ENCODE data around the gene PLXNA4. TPM values are rescaled to one million over a fixed set of nuclear protein-coding genes. Genes with fewer than 3 reads are reported as not detected.

Gene PLXNA4
- total RNA-seq, 1 donor from 2014 or later: 3.3 TPM

- peaks cover 1% of the 10 kb centered on the region for H3K9me3 Mint-ChIP-seq (ENCODE audit: unreplicated experiment)
- Histone ChIP-seq H3K4me2 (ENCODE audit: low read length) (no peak overlapping the region), H3K79me2 (ENCODE audit: insufficient read depth, low read length) (no peaks in the 10 kb centered on the region), H3K27me3 (ENCODE audit: insufficient read depth, low read length) (no peaks in the 10 kb centered on the region), H4K20me1 (ENCODE audit: insufficient read depth, low read length) (no peaks in the 10 kb centered on the region), H3K4me1 (ENCODE audit: insufficient read depth, low read length) (peaks cover 3% of the 10 kb centered on the region), H3K9ac (ENCODE audit: low read length) (no peak overlapping the region), H3K36me3 (ENCODE audit: insufficient read depth, low read length) (no peaks in the 10 kb centered on the region), H3K9me3 (ENCODE audit: insufficient read depth, low read depth, low read length) (no peaks in the 10 kb centered on the region), H3K4me3 (ENCODE audit: insufficient read depth, low read depth, low read length) (no peak overlapping the region), H3K27ac (ENCODE audit: low read depth, low read length) (no peak overlapping the region), H2AFZ (ENCODE audit: low read depth, low read length) (no peak overlapping the region)
- H3K27me3 Mint-ChIP-seq (ENCODE audit: low read depth, unreplicated experiment): peaks cover 63% of the 10 kb centered on the region
- no peak for DNase-seq (ENCODE audit: low read depth)
- H3K27ac Mint-ChIP-seq (ENCODE audit: unreplicated experiment): no peak overlapping the region
- TF ChIP-seq CTCF (IDR thresholded peaks at IDR 0.05; ENCODE audit: insufficient read depth, low read depth, low read length) (no peak), EZH2 (IDR thresholded peaks at IDR 0.05; ENCODE audit: insufficient read depth, low read length) (no peak)
- no peak overlapping the region for H3K4me3 Mint-ChIP-seq (ENCODE audit: unreplicated experiment)
- no peak for FAIRE-seq
- no peaks in the 10 kb centered on the region for H3K4me1 Mint-ChIP-seq (ENCODE audit: low read depth, unreplicated experiment)
- no peaks in the 10 kb centered on the region for H3K36me3 Mint-ChIP-seq (ENCODE audit: low read depth, unreplicated experiment)
Measured at GRCh38 chr7:132504852-132505251, 71.4 kb downstream of the PLXNA4 start.

GRCh38 chr7:132504071-132504470, 72.2 kb downstream of the PLXNA4 start:
- H3K4me1 Mint-ChIP-seq (ENCODE audit: low read depth, unreplicated experiment): no peaks in the 10 kb centered on the region
- H3K27me3 Mint-ChIP-seq (ENCODE audit: low read depth, unreplicated experiment): peaks cover 65% of the 10 kb centered on the region
- Histone ChIP-seq H3K4me3 (ENCODE audit: insufficient read depth, low read depth, low read length) (no peak overlapping the region), H3K79me2 (ENCODE audit: insufficient read depth, low read length) (no peaks in the 10 kb centered on the region), H2AFZ (ENCODE audit: low read depth, low read length) (no peak overlapping the region), H3K9me3 (ENCODE audit: insufficient read depth, low read depth, low read length) (no peaks in the 10 kb centered on the region), H3K9ac (ENCODE audit: low read length) (no peak overlapping the region), H3K36me3 (ENCODE audit: insufficient read depth, low read length) (no peaks in the 10 kb centered on the region), H3K4me1 (ENCODE audit: insufficient read depth, low read length) (peaks cover 3% of the 10 kb centered on the region), H3K4me2 (ENCODE audit: low read length) (no peak overlapping the region), H3K27me3 (ENCODE audit: insufficient read depth, low read length) (no peaks in the 10 kb centered on the region), H4K20me1 (ENCODE audit: insufficient read depth, low read length) (no peaks in the 10 kb centered on the region), H3K27ac (ENCODE audit: low read depth, low read length) (no peak overlapping the region)
- DNase-seq (ENCODE audit: low read depth) (no peak), FAIRE-seq (no peak)
- H3K36me3 Mint-ChIP-seq (ENCODE audit: low read depth, unreplicated experiment): no peaks in the 10 kb centered on the region
- H3K9me3 Mint-ChIP-seq (ENCODE audit: unreplicated experiment): peaks cover 1% of the 10 kb centered on the region
- H3K27ac Mint-ChIP-seq (ENCODE audit: unreplicated experiment): no peak overlapping the region
- H3K4me3 Mint-ChIP-seq (ENCODE audit: unreplicated experiment): no peak overlapping the region
- no peak for TF ChIP-seq EZH2 (IDR thresholded peaks at IDR 0.05; ENCODE audit: insufficient read depth, low read length)
- TF ChIP-seq CTCF (IDR thresholded peaks at IDR 0.05; ENCODE audit: insufficient read depth, low read depth, low read length): no peak

DNA sequence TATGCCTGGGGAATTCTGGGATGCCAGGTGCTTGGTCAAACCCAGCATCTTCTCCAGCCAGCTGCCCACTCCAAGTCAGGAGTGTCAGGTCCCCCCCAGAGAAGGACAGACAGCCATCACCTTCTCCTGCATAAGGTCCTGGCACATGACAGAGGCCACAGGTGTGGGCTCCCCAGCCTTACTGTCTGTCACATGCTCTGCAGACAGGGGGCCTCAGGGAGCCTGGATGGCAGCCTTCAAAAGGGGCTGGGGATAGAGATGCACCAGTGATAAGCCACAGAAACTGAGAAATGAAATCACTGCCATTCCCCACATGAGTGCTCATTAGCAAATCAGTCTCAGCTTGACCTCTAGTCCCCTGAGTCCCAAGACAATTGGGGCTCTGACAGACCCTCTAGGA, 72.9 kb downstream of the PLXNA4 start:
- Mint-ChIP-seq H3K4me1 (ENCODE audit: low read depth, unreplicated experiment) (no peaks in the 10 kb centered on the region), H3K9me3 (ENCODE audit: unreplicated experiment) (peaks cover 1% of the 10 kb centered on the region), H3K27ac (ENCODE audit: unreplicated experiment) (no peak overlapping the region), H3K27me3 (ENCODE audit: low read depth, unreplicated experiment) (peaks cover 71% of the 10 kb centered on the region), H3K36me3 (ENCODE audit: low read depth, unreplicated experiment) (no peaks in the 10 kb centered on the region), H3K4me3 (ENCODE audit: unreplicated experiment) (no peak overlapping the region)
- Histone ChIP-seq H3K4me2 (ENCODE audit: low read length) (no peak overlapping the region), H3K36me3 (ENCODE audit: insufficient read depth, low read length) (no peaks in the 10 kb centered on the region), H3K4me1 (ENCODE audit: insufficient read depth, low read length) (peaks cover 3% of the 10 kb centered on the region), H3K4me3 (ENCODE audit: insufficient read depth, low read depth, low read length) (no peak overlapping the region), H4K20me1 (ENCODE audit: insufficient read depth, low read length) (no peaks in the 10 kb centered on the region), H3K27ac (ENCODE audit: low read depth, low read length) (no peak overlapping the region), H2AFZ (ENCODE audit: low read depth, low read length) (no peak overlapping the region), H3K27me3 (ENCODE audit: insufficient read depth, low read length) (no peaks in the 10 kb centered on the region), H3K9ac (ENCODE audit: low read length) (no peak overlapping the region), H3K9me3 (ENCODE audit: insufficient read depth, low read depth, low read length) (no peaks in the 10 kb centered on the region), H3K79me2 (ENCODE audit: insufficient read depth, low read length) (no peaks in the 10 kb centered on the region)
- DNase-seq (ENCODE audit: low read depth) (no peak), FAIRE-seq (no peak)
- TF ChIP-seq CTCF (IDR thresholded peaks at IDR 0.05; ENCODE audit: insufficient read depth, low read depth, low read length) (no peak), EZH2 (IDR thresholded peaks at IDR 0.05; ENCODE audit: insufficient read depth, low read length) (no peak)

All from astrocyte (in vitro differentiated cells and primary cell).